Erythroblast (primary cell): ENCODE data around the gene URB2.

ENCODE experiments used
- GATA1 ChIP-seq: IDR thresholded peaks from 2 replicates; pipeline ENCODE4 v1.6.1; 2011; ENCODE audit warnings: low read depth, mild to moderate bottlenecking, control low read depth, low read length, moderate library complexity
- POLR2A ChIP-seq: IDR thresholded peaks from 2 replicates; pipeline ENCODE4 v1.6.1; 2011; ENCODE audit warnings: mild to moderate bottlenecking, low read length

DNA sequence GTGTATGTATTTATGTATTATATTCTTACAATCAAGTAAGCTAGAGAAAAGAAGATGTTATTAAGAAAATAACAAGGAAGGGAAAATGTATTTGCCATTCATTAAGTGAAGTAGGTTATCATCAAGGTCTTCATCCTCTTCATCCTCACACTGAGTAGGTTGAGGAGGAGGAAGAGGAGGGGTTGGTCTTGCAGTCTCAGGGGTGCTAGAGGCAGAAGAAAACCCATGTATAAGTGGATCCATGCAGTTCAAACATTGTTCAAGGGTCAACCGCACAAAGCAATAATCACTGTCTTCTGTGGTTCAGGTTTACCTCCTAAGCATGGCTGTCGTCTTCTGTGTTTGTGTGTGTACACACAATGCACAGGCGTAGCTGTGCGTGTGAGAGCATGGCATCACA lies 16.9 kb downstream of the URB2 start:
- no peak for TF ChIP-seq POLR2A
- no peak for TF ChIP-seq GATA1
